GM19023 (cell line): ENCODE data around the gene CACNA1C.

Experiments
- ATAC-seq: cut with Tn5 transposase; IDR thresholded peaks from one replicate; pipeline ENCODE4 v1.9.1; 2021; ENCODE audit warnings: mild to moderate bottlenecking, moderate library complexity; ENCODE audit not compliant: unreplicated experiment

The CACNA1C gene

GRCh38 chr12:2648406-2648805 is 595.6 kb downstream of the CACNA1C start:
- no peak for ATAC-seq

GRCh38 chr12:2649201-2650030 is 596.6 kb downstream of the CACNA1C start:
- no peak for ATAC-seq

GRCh38 chr12:2650261-2651067 is 597.7 kb downstream of the CACNA1C start:
- ATAC-seq, result no peak

GRCh38 chr12:2651068-2651965 is 598.5 kb downstream of the CACNA1C start:
- no peak for ATAC-seq

- no peak for ATAC-seq
Observed at GRCh38 chr12:2652011-2652400, 599.2 kb downstream of the CACNA1C start.

- no peak for ATAC-seq
Observed at GRCh38 chr12:2652401-2653081, 599.8 kb downstream of the CACNA1C start.

- no peak for ATAC-seq
Observed at GRCh38 chr12:2653461-2653965, 600.7 kb downstream of the CACNA1C start.

- ATAC-seq, result no peak
Observed at GRCh38 chr12:2654311-2654710, 601.5 kb downstream of the CACNA1C start.

GRCh38 chr12:2654741-2655140 is 602.0 kb downstream of the CACNA1C start:
- ATAC-seq, result no peak

- ATAC-seq, result no peak
Observed at GRCh38 chr12:2662524-2662923, 609.7 kb downstream of the CACNA1C start.

GRCh38 chr12:2664721-2665577 is 612.2 kb downstream of the CACNA1C start:
- no peak for ATAC-seq

GRCh38 chr12:2666411-2666810 is 613.6 kb downstream of the CACNA1C start:
- ATAC-seq, result no peak

GRCh38 chr12:2666846-2667245 is 614.1 kb downstream of the CACNA1C start:
- no peak for ATAC-seq

GRCh38 chr12:2667716-2668440 is 615.1 kb downstream of the CACNA1C start:
- no peak for ATAC-seq

GRCh38 chr12:2668816-2669215 is 616.0 kb downstream of the CACNA1C start:
- no peak for ATAC-seq

- no peak for ATAC-seq
Observed at GRCh38 chr12:2669560-2669959, 616.8 kb downstream of the CACNA1C start.

GRCh38 chr12:2672863-2673262 is 620.1 kb downstream of the CACNA1C start:
- ATAC-seq, result no peak

GRCh38 chr12:2673966-2674810 is 621.4 kb downstream of the CACNA1C start:
- no peak for ATAC-seq
